ENCODE results near the gene SHISAL1. TPM values are rescaled to one million over a fixed set of nuclear protein-coding genes. Genes with fewer than 3 reads are reported as not detected.

SHISAL1 gene
- total RNA-seq, 1 experiment from 2014 or later, result 1.1 TPM

Other genes with a start within 250 kb of the SHISAL1 start
- gene PARVG, start 132.0 kb downstream of the SHISAL1 start, total RNA-seq (2014; rRNA removed), result not detected in 2 replicates
- gene RTL6, start 185.3 kb upstream of the SHISAL1 start, total RNA-seq (2014; rRNA removed), result 13.0 and 15.8 TPM in 2 replicates

Measured in PC-3 (cell line).